DLD1 (cell line): ENCODE data around the gene LMBR1L.

Experiments
- in situ Hi-C: cut with HindIII; loops from 2 replicates; pipeline ENCODE4 v1.10.0; 2017; ENCODE audit warnings: low sequenced_read_pairs

Gene LMBR1L

DNA sequence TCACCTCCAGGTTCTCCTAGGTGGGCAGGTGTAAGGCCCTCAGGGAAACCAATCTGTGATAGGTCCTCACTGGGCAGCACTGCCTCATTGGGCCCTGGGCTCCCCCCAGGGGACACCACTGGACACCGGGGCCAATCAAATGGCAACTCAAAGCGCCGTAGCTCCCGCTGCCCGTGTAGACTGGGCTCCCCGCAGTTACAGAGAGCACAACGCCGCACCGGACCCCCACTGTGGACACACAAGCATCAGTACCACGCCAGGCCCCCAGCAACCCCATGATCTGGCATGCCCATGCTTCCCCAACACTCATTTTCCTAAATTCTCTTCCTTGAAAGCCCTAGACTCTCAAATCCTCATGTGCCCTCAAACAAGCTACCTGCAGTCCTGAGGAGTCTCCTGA lies 56.1 kb downstream of the LMBR1L start:
- in situ Hi-C loops: no loop called here

GRCh38 chr12:49054096-49054495 lies 56.6 kb downstream of the LMBR1L start:
- in situ Hi-C loops: no loop called here

- in situ Hi-C loops: no loop called here
These were observed 58.0 kb downstream of the LMBR1L start for GRCh38 chr12:49052451-49053208.

DNA sequence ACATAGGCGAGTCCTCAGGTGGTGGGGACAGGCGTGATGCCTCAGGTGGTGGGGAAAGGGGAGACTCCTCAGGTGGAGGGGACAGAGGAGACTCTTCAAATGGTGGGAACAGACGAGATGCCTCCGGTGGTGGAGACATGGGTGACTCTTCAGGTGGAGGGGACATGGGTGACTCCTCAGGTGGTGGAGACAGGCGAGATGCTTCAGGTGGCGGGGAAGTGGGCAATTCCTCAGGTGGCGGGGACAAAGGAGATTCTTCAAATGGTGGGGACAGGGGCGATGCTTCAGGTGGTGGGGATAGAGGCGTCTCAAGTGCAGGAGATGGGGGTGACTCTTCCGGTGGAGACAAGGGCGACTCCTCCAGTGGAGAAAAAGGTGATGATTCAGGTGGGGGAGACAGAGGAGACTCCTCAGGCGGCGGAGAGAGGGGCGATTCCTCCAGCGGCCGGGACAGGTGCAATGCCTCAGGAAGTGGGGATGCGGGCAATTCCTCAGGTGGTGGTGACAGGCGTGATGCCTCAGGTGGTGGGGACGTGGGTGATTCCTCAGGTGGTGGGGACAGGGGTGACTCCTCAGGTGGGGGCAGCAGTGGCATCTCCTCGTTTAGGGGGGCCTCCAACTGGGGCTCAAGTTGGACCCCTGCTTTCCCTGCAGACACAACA lies 58.7 kb downstream of the LMBR1L start:
- in situ Hi-C loops: no loop called here

- in situ Hi-C loops: no loop called here
These were observed 59.3 kb downstream of the LMBR1L start for GRCh38 chr12:49051373-49051764.

DNA sequence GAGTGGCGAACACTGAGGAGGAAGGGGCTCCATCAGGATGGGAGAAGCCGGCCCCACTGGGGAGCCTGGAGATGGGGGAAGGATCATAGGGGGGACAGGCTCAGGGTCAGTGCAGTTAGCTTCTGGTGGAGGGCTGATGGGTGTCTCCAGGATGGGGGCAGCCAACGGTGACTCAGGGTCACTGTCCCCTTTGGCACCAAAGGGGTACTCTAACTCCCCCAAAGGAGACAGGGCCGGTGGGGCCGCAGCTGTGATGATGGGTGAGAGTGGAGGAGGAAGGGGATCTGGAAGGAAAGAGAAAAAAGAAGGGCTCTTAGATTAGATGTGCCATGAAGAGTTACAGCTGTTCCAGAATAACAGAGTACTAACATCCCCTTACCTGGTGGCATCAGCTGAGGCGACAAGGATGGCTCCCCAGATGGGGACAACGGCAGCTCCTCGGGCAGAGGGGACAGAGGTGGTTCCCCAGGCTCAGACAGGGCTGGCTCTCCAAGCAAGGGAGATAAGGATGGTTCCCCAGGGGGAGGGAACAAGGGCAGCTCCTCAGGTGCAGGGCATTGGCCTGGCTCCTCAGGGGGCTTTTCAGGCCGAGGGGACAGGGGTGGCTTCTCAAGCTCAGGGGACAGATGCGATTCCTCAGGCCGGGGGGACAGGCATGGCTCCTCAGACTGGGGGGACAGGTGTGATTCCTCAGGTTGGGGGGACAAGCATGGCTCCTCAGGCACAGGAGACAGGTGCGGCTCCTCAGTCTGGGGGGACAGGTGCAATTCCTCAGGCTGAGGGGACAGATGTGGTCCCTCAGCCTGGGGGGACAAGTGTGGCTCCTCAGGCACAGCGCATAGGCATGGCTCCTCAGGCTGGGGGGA lies 59.9 kb downstream of the LMBR1L start:
- in situ Hi-C loops: no loop called here

DNA sequence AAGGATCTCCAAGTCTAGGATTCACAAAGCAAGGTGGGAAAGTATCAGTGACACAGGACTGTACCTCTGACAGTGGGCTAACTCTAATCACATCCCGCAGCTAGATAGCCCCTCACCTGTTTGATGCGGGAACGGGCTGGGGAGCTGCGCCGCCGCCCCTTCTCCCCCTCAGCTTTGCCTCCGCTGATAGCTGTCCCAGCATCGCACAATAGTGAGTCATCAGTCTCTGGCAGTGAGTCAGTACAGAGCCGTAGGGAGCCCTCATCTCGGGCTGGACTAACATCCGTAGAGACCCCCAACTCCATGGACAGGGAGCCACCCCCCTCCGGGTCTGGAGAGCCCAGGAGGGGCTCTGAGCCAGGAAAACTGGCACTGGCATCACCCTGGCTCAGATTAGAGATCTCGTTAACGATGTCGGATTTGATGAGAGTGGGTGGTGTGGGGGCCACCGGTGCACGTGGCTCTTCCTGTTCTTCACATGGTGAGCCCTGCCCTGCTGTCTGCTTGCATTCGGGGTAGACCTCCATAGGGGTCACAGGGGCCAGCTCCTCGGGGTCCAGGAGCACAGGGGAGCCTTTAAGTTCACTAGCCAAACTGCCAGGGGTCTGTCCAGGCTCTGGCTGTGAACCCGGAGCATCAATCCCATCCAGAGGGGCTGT lies 61.0 kb downstream of the LMBR1L start:
- in situ Hi-C loops: no loop called here

DNA sequence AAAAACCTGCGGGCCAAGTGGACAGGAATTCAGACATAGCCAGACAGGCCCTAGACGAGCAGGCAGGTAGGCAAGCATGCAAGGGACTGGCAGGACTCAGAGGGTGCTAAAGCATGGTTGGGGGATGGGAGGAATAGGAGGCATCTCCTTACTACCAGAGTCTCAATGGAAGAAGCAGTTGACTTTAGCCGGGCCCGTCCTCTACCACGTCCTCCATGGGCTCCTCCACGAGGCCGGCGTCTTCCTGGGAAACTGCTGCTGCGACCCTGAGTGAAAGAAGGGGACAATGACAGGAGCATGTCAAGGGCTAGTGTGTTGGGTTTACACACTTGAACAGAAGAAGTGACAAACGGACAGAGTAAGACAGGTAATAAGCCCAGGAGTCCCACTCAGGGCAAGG lies 61.7 kb downstream of the LMBR1L start:
- in situ Hi-C loops: no loop called here
